OCI-LY7 (cell line): ENCODE data around the gene NKAPD1. TPM values are rescaled to one million over a fixed set of nuclear protein-coding genes. Genes with fewer than 3 reads are reported as not detected.

Experiments used
- BruUV-seq: library from RNA; stranded (reverse); fragments of 400-500 nt; replicated peaks from 2 replicates; lab custom pipeline; 2021; lab: Mats Ljungman, UMichigan
- CTCF ChIA-PET: fragments of 300-600 bp; sonication (Branson Sonifier 250); formaldehyde crosslinking; loops from one replicate; lab custom pipeline; 2022; ENCODE audit warnings: antibody characterized with exemption; ENCODE audit not compliant: unreplicated experiment; lab: Charles Lee
- POLR2A ChIA-PET: fragments of 300-600 bp; sonication (Branson Sonifier 250); formaldehyde crosslinking; loops from one replicate; lab custom pipeline; 2022; ENCODE audit warnings: antibody characterized with exemption; lab: Charles Lee
- DNase-seq: peaks from one replicate; pipeline ENCODE4 v3.0.0-alpha.2; 2015; ENCODE audit warnings: low spot score
- H2AFZ ChIP-seq: fragments of 200-600 bp; sonication (generic), shearing (Covaris generic); 2 replicates; pipeline ENCODE4 v1.6.1; 2014; ENCODE audit warnings: mild to moderate bottlenecking, antibody characterized with exemption, low read length, moderate library complexity
- H3K27ac ChIP-seq: fragments of 200-600 bp; sonication (generic); 2 replicates; pipeline ENCODE4 v1.5.1; 2014; ENCODE audit warnings: mixed run types, low read depth, mild to moderate bottlenecking, moderate library complexity, low read length, inconsistent platforms; ENCODE audit not compliant: poor library complexity, severe bottlenecking
- H3K36me3 ChIP-seq: fragments of 200-600 bp; sonication (generic); 2 replicates; pipeline ENCODE4 v1.6.1; 2014; ENCODE audit warnings: mild to moderate bottlenecking, antibody characterized with exemption, low read length, moderate library complexity, mixed read lengths; ENCODE audit not compliant: insufficient read depth
- H3K4me1 ChIP-seq: fragments of 200-600 bp; sonication (generic); 2 replicates; pipeline ENCODE4 v1.5.1; 2014; ENCODE audit warnings: mild to moderate bottlenecking, low read length; ENCODE audit not compliant: insufficient read depth, poor library complexity, severe bottlenecking
- H3K4me2 ChIP-seq: fragments of 200-600 bp; sonication (generic); 2 replicates; pipeline ENCODE4 v1.6.1; 2014; ENCODE audit warnings: mild to moderate bottlenecking, low read length
- H3K4me3 ChIP-seq: fragments of 200-600 bp; sonication (generic); 2 replicates; pipeline ENCODE4 v1.5.1; 2014; ENCODE audit warnings: mild to moderate bottlenecking, low read depth, low read length; ENCODE audit not compliant: poor library complexity, severe bottlenecking
- H3K79me2 ChIP-seq: fragments of 200-600 bp; sonication (generic); 2 replicates; pipeline ENCODE4 v1.6.1; 2016; ENCODE audit warnings: low read depth, mild to moderate bottlenecking, low read length, moderate library complexity, mixed read lengths; ENCODE audit not compliant: insufficient read depth
- H3K9me2 ChIP-seq: fragments of 200-600 bp; sonication (generic); 2 replicates; pipeline ENCODE4 v1.6.1; 2016; ENCODE audit warnings: mild to moderate bottlenecking, low read length, mixed read lengths; ENCODE audit not compliant: insufficient read depth
- H3K9me3 ChIP-seq: fragments of 200-600 bp; sonication (generic); 2 replicates; pipeline ENCODE4 v1.6.1; 2014; ENCODE audit warnings: mild to moderate bottlenecking, mixed run types, low read length, mixed read lengths
- H4K20me1 ChIP-seq: fragments of 200-600 bp; sonication (generic); 2 replicates; pipeline ENCODE4 v1.6.1; 2014; ENCODE audit warnings: mild to moderate bottlenecking, antibody characterized with exemption, low read length, moderate library complexity, mixed read lengths; ENCODE audit not compliant: insufficient read depth
- CTCF ChIP-seq: fragments of 200-600 bp; sonication (generic); conservative IDR thresholded peaks from 2 replicates; pipeline ENCODE4 v1.5.1; 2014; ENCODE audit warnings: mild to moderate bottlenecking, antibody characterized with exemption, low read length, moderate library complexity, mixed read lengths
- EZH2phosphoT487 ChIP-seq: fragments of 200-600 bp; sonication (generic); IDR thresholded peaks from 2 replicates; pipeline ENCODE4 v1.6.1; 2018; ENCODE audit warnings: low read depth, borderline replicate concordance, mild to moderate bottlenecking, mixed run types, antibody characterized with exemption, low read length, moderate library complexity, mixed read lengths
- intact Hi-C: fragments of 100-400 bp; cut with micrococcal nuclease; formaldehyde crosslinking; loops from one replicate; pipeline ENCODE4 v1.10.0; 2022; ENCODE audit not compliant: unreplicated experiment
- total RNA-seq, 2 experiments: library from RNA; depleted of rRNA in 1 of 2; stranded (reverse); fragments of >200 nt in 1 of 2; shearing (Covaris generic) in 1 of 2; gene quantifications; 2 replicates each; pipeline ENCODE4 v1.2.3, GENCODE V29; 2014 to 2022

Gene NKAPD1
- total RNA-seq, 2 experiments from 2014 or later: 21.3 to 30.7 TPM

GRCh38 chr11:112113539-112114457, 39.7 kb downstream of the NKAPD1 start:
- no TSS peak for BruUV-seq
- no peak for TF ChIP-seq EZH2phosphoT487
- peak; percentile 84 for TF ChIP-seq CTCF
- POLR2A ChIA-PET: interaction anchor here (0.6 to 1.4 kb wide), 5 partner anchors 13 to 181 kb away, joined by 3 to 4 read pairs (median 3); no protein-coding TSS in a partner anchor

GRCh38 chr11:112114460-112114859, 40.4 kb downstream of the NKAPD1 start:
- CTCF ChIA-PET: interaction anchor here (0.6 to 0.8 kb wide), 2 partner anchors 58 to 105 kb away, joined by 3 read pairs; no protein-coding TSS in a partner anchor
- Histone ChIP-seq H3K9me2 (no peaks in the 10 kb centered on the region), H3K4me3 (no peak overlapping the region), H3K9me3 (0 out of 2 replicates have a peak, but pooled peaks cover 7% of the 10 kb centered on the region), H4K20me1 (no peaks in the 10 kb centered on the region), H3K79me2 (no peaks in the 10 kb centered on the region), H3K4me1 (no peaks in the 10 kb centered on the region), H3K4me2 (no peak overlapping the region), H3K27ac (no peak overlapping the region), H2AFZ (no peak overlapping the region), H3K36me3 (no peaks in the 10 kb centered on the region)
- no peak for DNase-seq
- POLR2A ChIA-PET: interaction anchor here (0.6 to 1.3 kb wide), 4 partner anchors 12 to 168 kb away, joined by 3 to 4 read pairs (median 3); no protein-coding TSS in a partner anchor
- intact Hi-C loops: no loop called here
- no TSS peak for BruUV-seq
- TF ChIP-seq CTCF (no peak), EZH2phosphoT487 (no peak)

More at GRCh38 chr11:112113539-112114457, 39.7 kb downstream of the NKAPD1 start:
- Histone ChIP-seq H4K20me1 (no peaks in the 10 kb centered on the region), H3K9me2 (no peaks in the 10 kb centered on the region), H2AFZ (peak overlapping the region; percentile 7; the same call in 1 of the 2 replicates), H3K4me1 (no peaks in the 10 kb centered on the region), H3K9me3 (0 out of 2 replicates have a peak, but pooled peaks cover 7% of the 10 kb centered on the region), H3K36me3 (no peaks in the 10 kb centered on the region), H3K4me2 (no peak overlapping the region), H3K4me3 (no peak overlapping the region), H3K79me2 (no peaks in the 10 kb centered on the region), H3K27ac (no peak overlapping the region)
- peak; percentile 67 for DNase-seq
- intact Hi-C loops: loop anchor here (2.0 kb wide), 1 partner anchor 167 kb away; no protein-coding TSS in a partner anchor
- CTCF ChIA-PET: interaction anchor here (0.5 to 1.8 kb wide), 3 partner anchors 8 to 167 kb away, joined by 3 to 5 read pairs (median 5); no protein-coding TSS in a partner anchor
